Stimulated activated CD4-positive, alpha-beta T cell treated with anti-CD3 and anti-CD28 coated beads, Interleukin-1b, Interleukin-23, amount 100 ng/mL, for 48 hours (primary cell): ENCODE data around the gene CAMK2G.
"Not testable (repeated sequence)": the region's sequence is repeated elsewhere in the genome, so short reads cannot be mapped to it uniquely, and the experiment has no call there.

Experiments
- DNase-seq: peaks from one replicate; pipeline ENCODE4 v3.0.0-alpha.2; 2020

The CAMK2G gene

GRCh38 chr10:73809061-73809818 is 65.1 kb downstream of the CAMK2G start:
- no peak for DNase-seq

DNA sequence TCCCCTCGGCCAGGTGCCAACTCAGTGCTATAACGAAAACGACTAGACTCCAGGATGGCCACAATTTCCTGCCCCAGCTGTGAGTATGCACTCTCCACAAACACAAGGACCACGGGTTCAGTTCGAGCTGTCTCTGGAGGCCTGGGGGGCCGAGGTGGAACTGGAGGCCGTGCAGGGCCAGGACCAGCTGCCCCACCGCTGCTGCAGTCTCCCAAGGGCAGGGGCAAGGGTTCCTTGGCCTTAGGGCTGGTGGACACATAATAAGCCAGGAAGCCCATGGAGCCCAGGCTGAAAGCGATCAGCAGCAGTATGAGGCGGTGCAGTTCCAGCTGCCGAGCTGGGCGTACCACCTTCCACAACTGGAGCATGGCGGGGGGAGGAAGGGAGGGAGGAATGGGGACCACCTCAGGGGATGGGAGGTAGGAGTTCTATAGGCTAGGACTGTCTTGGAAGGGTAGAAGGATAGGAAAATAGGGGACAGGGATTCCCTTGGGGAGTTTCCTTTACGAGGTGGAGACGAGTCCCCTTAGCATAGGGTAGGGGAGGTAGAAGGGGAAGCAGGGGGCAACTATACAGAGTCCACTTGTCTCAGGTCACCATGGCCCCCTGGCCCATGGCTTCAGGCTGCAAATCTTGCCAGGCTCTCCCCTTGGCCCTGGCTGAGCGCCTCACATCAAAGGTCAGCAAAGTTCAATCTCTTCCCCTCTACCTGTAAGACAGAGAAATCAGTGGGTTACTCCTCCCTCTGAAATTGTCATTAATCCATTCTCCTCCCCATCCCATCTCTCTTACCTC is 66.1 kb downstream of the CAMK2G start:
- no peak for DNase-seq

DNA sequence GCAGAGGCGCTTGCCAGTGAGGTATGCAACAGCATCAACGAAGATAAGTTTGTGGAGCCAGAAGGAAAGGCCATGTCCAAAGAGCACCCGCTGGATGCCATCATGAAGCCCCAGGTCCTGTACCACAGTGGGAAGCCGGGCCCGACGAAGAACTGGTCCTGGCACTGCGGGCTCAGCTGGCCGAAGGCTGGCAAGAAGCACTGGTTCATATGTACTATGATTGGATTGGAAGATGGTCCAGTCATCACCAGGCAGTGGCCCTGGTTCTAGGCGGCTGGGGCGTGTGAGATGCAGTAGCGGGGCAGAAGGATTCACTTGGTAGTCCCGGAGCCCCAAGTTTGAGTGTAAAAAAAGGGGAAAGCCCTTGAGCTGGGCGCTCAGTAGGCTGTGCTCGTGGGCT is 66.9 kb downstream of the CAMK2G start:
- DNase-seq: no peak

- no peak for DNase-seq
These were observed 68.0 kb downstream of the CAMK2G start for GRCh38 chr10:73806176-73806950.

GRCh38 chr10:73803680-73804286 is 70.6 kb downstream of the CAMK2G start:
- DNase-seq: no peak

DNA sequence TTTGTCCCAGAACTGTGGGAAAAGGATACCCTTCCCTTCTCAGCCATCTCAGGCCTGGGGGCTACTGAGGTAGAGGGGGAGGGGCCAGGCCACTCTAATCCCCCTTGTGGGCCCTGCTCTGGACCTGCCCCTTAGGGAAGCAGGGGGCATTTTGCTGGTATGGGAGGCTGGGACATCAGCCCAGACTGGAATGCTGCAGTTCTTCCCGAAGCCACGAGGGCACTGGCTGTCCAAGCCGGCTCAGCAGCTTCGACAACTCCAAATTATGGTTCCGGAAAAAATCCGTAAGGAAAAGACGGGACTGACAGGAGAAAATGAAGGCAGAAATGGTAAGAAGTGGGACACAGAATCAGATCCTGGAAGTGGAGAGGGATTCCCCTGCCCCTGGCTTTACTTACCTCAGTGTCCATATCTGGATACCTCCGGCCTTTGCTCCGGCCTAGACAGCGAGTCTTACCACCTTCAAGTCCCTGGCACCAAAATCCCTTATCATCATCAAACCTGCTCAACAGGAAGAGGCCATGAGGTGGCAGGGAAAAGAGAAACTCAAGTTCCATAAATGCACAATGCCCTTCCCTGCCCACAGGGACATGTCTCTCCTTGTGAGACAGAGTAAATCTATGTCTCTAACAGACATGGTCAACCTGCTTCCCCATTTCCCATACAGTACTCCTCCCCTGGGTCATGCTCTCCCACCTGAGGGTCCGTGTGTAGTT is 71.9 kb downstream of the CAMK2G start:
- DNase-seq: no peak

- no peak for DNase-seq
These were observed 73.1 kb downstream of the CAMK2G start for GRCh38 chr10:73801253-73801590.

DNA sequence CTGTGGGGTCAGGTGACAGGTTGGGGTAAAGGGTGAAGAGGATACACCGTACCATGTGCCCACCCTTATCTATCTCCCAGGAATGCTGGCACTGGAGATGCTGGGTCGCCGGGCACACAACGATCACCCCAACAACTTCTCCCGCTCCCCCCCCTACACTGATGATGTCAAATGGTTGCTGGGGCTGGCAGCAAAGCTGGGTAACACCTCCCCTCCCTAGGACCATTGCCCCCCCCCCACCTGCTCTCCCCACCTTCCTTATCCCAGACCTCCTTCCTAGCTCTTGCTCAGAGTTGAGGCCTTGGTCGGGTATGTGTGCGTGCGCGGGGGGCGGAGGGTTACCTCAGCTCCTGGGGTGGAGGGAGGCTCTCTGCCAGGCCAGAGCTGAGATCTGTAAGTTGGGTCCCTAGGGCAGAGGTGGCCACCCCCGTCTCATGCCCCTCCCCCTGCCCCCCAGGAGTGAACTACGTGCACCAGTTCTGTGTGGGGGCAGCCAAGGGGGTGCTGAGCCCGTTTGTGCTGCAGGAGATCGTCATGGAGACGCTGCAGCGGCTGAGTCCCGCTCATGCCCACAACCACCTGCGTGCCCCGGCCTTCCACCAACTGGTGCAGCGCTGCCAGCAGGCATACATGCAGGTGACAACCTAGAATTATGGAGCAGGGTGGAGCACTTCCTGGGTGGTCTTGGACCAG is 73.6 kb downstream of the CAMK2G start:
- no peak for DNase-seq

DNA sequence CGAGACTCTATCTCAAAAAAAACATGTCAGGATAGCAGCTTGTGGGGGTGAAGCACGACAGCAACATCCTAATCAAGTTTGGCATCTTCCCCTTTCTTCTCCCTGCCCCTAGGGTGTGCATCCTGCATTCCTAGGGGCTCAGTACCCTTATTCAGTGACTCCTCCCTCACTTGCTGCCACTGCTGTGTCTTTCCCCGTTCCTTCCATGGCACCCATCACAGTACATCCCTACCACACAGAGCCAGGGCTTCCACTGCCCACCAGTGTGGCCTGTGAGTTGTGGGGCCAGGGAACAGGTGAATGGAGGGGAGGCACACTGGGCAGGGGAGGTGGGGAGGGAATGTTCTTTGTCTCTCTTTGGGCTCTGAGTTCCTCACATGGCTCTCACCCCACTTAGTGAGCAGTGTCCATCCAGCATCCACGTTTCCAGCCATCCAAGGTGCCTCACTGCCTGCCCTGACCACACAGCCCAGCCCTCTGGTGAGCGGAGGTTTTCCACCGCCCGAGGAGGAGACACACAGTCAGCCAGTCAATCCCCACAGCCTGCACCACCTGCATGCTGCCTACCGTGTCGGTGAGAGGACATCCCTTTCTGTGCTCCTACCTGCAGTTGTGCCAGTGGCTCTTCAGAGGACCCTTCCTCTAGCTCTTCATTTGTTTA is 74.3 kb downstream of the CAMK2G start:
- no peak for DNase-seq

GRCh38 chr10:73798927-73799560 is 75.3 kb downstream of the CAMK2G start:
- DNase-seq: no peak

DNA sequence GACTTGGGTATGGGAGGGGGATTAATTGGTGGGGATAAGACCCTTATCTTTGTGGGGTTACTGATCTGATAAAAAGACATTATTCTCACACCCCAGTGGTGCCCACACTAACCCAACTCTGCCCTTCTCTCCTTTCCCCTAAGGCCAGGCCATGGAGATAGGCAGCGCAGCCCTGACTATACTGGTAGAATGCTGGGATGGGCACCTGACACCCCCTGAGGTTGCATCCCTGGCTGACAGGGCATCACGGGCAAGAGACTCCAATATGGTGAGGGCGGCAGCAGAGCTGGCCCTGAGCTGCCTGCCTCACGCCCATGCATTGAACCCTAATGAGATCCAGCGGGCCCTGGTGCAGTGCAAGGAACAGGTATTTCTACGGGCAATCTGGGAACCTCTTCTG is 76.3 kb downstream of the CAMK2G start:
- DNase-seq: no peak

- no peak for DNase-seq
These were observed 76.9 kb downstream of the CAMK2G start for GRCh38 chr10:73797324-73798025.

GRCh38 chr10:73796766-73797165 is 77.6 kb downstream of the CAMK2G start:
- DNase-seq: no peak

DNA sequence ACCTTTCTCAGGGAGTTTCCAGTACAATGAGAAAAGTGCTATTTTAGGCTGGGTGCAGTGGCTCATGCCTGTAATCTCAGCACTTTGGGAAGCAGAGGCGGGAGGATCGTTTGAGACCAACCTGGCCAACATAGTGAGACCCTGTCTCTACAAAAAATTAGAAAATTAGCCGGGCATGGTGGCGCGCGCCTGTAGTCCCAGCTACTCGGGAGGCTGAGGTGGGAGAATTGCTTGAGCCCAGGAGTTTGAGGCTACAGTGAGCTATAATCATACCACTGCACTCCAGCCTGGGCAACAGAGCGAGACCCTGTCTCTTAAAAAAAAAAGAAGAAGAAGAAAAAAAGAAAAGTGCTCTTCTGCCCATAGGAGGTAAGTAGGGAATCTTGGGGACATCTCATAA is 78.3 kb downstream of the CAMK2G start:
- not testable (repeated sequence) for DNase-seq

GRCh38 chr10:73795491-73795890 is 78.9 kb downstream of the CAMK2G start:
- DNase-seq: not testable (repeated sequence)

DNA sequence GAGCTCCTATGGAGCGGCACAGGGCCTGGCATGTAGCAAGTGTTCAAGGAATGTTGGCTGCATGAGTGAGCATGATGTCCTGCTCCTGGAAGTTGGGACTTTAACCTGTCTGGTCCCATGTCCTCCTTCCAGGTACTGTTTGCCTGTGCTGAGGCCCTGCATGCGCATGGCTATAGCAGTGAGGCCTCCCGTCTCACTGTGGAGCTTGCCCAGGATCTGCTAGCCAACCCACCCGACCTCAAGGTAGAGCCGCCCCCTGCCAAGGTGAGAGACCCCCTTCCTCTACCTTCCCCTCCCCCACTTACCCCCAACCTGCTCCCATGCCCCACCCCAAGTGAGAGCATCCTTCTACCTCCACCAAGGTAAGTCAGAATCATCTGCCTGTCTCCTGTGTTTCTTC is 80.9 kb downstream of the CAMK2G start:
- DNase-seq: no peak

DNA sequence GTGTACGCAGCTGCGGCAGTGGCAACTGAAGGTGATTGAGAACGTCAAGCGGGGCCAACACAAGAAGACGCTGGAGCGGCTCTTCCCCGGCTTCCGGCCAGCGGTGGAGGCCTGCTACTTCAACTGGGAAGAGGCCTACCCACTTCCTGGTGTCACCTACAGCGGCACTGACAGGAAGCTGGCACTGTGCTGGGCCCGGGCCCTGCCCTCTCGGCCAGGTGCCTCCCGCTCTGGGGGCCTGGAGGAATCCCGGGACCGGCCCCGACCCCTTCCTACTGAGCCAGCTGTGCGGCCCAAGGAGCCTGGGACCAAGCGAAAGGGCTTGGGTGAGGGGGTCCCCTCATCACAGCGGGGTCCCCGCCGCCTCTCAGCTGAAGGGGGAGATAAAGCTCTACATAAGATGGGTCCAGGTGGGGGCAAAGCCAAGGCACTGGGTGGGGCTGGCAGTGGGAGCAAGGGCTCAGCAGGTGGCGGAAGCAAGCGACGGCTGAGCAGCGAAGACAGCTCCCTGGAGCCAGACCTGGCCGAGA is 82.4 kb downstream of the CAMK2G start:
- DNase-seq: no peak

GRCh38 chr10:73790886-73791625 is 83.3 kb downstream of the CAMK2G start:
- DNase-seq: no peak

- no peak for DNase-seq
These were observed 84.7 kb downstream of the CAMK2G start for GRCh38 chr10:73789659-73790055.
